HG03159 (cell line): ENCODE data around the gene TUBB4A.
A peak's percentile ranks its signal among the peaks of the same experiment; 100 is the strongest.
"Not testable (repeated sequence)": the region's sequence is repeated elsewhere in the genome, so short reads cannot be mapped to it uniquely, and the experiment has no call there.

ENCODE experiments used
- ATAC-seq: cut with Tn5 transposase; IDR thresholded peaks from one replicate; pipeline ENCODE4 v1.9.1; 2021; ENCODE audit warnings: mild to moderate bottlenecking, moderate library complexity; ENCODE audit not compliant: unreplicated experiment

The TUBB4A gene

DNA sequence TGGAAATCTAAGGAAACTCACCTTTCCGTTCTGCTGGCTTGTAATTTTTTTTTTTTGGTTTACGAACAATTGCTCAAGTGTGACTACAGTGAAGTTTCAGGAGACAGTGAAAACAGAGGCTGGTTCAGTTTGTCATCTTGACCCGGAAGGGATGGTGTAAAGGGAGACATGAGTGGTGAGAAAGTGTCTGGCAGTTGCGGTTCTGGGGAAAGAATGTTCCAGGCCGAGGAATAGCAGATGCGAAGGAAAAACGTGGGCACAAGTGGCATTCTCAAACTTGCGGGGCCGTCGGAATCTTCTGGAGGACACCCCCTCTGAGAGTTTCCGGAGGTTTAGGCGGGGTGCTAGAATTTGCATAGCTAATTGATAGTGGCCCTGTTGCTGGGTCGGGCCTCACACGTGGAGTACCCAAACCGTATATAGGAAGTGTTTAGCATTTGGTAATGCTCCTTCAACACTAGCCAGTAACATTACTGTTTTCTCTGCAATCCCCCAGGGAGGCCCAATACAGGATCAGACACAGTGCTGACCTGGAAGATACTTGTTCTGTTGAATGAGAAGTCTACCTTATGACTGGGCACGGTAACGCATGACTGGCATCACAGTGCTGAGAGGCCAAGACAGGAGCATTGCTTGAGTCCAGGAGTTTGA lies 25.9 kb upstream of the TUBB4A start:
- peak; percentile 51 for ATAC-seq

- no peak for ATAC-seq
Observed at GRCh38 chr19:6524311-6524710, 22.2 kb upstream of the TUBB4A start.

GRCh38 chr19:6522712-6523111 lies 20.6 kb upstream of the TUBB4A start:
- ATAC-seq, result no peak

DNA sequence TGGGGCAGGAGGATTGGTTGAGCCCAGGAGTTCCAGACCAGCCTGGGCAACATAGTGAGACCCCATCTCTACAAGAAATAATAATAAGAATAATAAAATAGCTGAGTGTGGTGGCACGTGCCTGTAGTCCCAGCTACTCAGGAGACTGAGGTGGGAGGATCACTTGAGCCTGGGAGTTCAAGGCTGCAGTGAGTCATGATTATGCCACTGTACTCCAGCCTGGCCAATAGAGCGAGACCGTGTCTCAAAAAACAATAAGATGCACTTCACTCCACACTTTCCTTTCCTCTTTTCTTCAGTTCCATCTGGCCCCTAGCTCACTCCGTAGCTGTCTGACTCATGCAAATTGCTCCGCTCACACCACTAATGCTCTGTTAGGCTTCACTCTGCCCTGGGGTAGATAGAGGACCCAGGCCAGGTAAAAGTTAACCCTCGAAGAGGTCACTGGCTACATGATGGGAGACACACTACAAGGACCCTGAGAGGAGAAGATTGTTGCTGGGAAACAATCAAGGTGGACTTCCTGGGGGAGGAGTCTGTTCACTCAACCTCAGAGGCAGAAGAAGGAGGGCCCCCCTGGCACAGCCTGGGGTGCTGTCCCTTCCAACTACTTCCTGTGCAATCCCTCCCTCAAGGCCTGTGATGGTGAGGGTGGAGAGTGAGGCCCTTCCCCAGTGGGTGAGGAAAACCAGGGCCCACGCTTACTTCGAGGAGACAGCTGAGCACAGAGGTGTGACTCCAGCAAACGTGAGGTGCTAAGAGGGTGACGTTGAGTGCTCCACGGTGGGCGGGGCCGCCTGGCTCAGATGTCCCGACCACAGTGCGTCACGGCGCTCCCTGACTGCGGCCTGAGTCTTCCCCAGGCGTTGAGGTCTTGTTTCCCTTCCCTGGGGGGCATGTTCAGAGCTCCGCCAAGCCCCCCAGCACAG lies 19.9 kb upstream of the TUBB4A start:
- peak; percentile 50 for ATAC-seq

GRCh38 chr19:6519289-6519688 lies 17.2 kb upstream of the TUBB4A start:
- no peak for ATAC-seq

GRCh38 chr19:6518145-6518911 lies 16.2 kb upstream of the TUBB4A start:
- ATAC-seq, result no peak

DNA sequence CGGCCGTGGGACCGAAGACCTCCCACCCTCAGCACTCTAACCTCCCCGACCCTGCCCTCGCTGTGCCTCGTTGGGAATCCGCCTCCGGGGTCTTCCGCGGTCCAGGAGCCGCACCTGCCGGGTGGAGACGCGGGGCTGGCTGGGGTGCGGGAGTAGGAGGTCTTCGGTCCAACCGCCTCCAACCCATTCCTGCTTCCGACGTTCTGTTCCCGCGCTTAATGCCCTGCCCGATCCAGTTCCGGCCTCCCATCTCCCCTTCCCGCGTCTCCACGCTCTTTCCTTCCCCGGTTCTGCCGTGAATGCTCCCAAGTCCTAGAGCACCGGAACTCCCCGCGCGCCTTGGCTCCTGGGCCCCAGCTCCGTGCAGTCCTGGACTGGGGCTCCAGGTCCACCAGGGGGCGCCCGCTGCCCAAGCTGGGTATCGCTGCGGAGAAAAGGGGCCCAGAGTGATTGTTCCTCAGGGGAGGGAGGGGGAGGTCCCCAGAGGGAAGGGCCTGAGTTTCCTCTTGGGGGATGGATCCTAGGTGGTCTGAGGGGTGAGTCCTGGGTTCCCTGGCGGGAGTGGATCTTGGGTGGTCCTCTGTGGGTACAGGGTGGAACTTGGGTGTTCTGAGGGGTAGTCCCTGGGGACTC lies 14.7 kb upstream of the TUBB4A start:
- peak; percentile 52 for ATAC-seq

DNA sequence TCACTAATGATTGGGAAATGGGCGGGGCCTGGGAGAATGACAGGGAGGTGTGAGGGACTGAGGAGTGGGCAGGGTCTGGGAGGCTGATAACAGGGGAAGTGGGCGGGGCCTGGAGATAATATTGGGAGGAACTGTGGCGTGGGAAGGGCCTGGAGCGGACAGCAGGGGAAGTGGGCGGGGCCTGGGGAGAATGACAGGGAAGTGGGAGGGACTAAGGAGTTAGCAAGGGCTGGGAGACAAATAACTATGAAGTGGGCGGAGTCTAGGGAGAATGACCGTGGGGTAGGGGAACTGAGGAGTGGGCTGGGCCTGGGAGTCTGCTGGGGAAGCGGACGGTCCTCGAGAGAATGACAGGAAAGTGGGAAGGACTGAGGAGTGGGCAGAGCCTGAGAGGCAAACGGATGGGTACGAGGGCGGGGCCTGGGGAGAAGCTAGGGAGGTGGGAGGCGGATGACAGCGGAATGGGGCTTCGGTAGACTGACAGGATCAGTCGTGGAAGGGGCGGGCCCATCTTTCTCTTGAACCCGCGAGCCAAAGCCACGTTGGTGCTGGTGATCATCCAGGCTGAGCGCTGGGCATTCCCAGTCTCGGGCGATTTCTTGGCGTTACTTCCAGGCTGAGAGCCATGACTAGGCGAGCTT lies 14.0 kb upstream of the TUBB4A start:
- no peak for ATAC-seq

GRCh38 chr19:6514926-6515544 lies 12.9 kb upstream of the TUBB4A start:
- no peak for ATAC-seq

GRCh38 chr19:6514089-6514488 lies 12.0 kb upstream of the TUBB4A start:
- ATAC-seq, result no peak

GRCh38 chr19:6510618-6511017 lies 8.5 kb upstream of the TUBB4A start:
- no peak for ATAC-seq

- no peak for ATAC-seq
Observed at GRCh38 chr19:6509118-6509971, 7.2 kb upstream of the TUBB4A start.

GRCh38 chr19:6508028-6508771 lies 6.1 kb upstream of the TUBB4A start:
- ATAC-seq, result not testable (repeated sequence)

- no peak for ATAC-seq
Observed at GRCh38 chr19:6503407-6504201, 1.5 kb upstream of the TUBB4A start.

GRCh38 chr19:6500837-6501739 lies 1.0 kb downstream of the TUBB4A start:
- ATAC-seq, result no peak

DNA sequence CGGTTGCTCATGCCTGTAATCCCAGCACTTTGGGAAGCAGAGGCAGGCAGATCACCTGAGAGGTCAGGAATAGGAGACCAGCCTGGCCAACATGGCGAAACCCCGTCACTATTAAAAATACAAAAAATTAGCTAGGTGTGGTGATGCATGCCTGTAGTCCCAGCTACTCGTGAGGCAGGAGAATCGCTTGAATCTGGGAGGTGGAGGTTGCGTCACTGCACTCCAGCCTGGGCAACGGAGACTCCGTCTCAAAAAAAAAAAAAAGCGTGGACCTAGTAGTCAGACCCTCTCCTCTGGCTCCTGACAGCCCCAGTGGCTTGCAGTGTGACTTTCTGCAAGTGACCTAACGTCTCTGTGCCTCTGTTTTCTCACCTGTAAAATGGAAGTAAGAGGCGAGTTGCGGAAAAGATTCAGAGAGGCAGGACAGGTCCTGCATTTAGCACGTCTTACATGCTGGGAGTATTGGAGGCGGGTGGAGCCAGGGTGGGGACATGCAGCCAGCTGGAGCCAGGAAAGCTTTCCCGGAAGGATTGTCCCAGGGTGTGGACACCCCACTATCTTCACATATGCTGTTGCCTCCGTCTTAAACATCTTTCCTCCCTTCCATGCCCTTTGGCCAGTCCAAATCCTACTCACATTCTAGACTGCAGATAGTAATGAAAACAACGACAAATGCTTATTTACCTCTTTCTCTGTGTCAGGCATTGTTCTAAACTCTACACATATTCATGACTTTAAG lies 2.9 kb downstream of the TUBB4A start:
- ATAC-seq, result no peak
